ENCODE data around the gene GHSR.

DNA sequence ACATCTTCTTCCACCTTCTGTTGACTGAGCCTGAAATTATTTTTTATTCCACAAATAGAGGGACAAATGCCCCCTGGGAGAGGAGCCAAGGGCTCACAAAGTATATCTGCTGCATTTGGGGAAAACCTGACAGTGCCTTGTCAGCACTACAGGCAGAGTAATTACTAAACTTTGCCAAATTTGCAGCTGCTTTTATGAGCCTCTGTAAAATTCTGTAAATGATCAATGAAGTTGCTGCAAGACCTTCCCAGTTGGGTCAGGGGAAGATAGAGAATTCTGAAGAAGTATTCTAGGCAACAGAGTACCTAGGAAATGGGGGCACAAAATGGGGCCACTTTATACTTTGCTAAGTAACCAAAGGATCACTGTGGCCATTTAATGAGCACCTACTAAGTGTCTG, 10.5 kb downstream of the GHSR start:
- no peak for TF ChIP-seq SUZ12 (IDR thresholded peaks at IDR 0.05; ENCODE audit: extremely low read depth, insufficient read depth, insufficient read length)
- TF ChIP-seq ZNF274 (IDR thresholded peaks at IDR 0.05; ENCODE audit: low read depth, low read length): no peak
- TF ChIP-seq YY1 (IDR thresholded peaks at IDR 0.05; ENCODE audit: insufficient read depth, insufficient read length): no peak
